ENCODE data around the gene ERF. TPM values are rescaled to one million over a fixed set of nuclear protein-coding genes. Genes with fewer than 3 reads are reported as not detected.

Gene ERF
- total and polyA plus RNA-seq, 2 donors from 2014 or later, result 31.1 to 61.2 TPM

- intact Hi-C loops (cut with DNase I), result no loop called here
- peak overlapping the region in 1 of 3 donors; percentile 7 for H3K4me3 ChIP-seq (ENCODE audit: low read length in 3 of 3)
- H3K9me3 ChIP-seq (ENCODE audit: control insufficient read depth in 2 of 3, insufficient read depth in 1 of 3, low read length in 3 of 3), result no peaks in the 10 kb centered on the region
- peak overlapping the region; percentile 34 to 43 for H3K27ac ChIP-seq (ENCODE audit: low read depth in 2 of 2, low read length in 2 of 2)
- H3K27me3 ChIP-seq (ENCODE audit: control insufficient read depth, insufficient read depth, low read length), result no peaks in the 10 kb centered on the region
- TF ChIP-seq CTCF (IDR thresholded peaks at IDR 0.05; ENCODE audit: borderline replicate concordance, extremely low read depth, insufficient read depth), result no peak
- DNase-seq (peak in 2 of 5 donors; percentile 48 to 72), FAIRE-seq (no peak)
- H3K9ac ChIP-seq (ENCODE audit: low read length in 3 of 3), result peak overlapping the region in 1 of 3 donors; percentile 51
- peaks cover 1 to 37% (median 28%) of the 10 kb centered on the region in 3 donors for H3K4me1 ChIP-seq (ENCODE audit: control insufficient read depth in 2 of 3, insufficient read depth in 2 of 3, low read depth in 1 of 3, low read length in 3 of 3)
- H3K36me3 ChIP-seq (ENCODE audit: control insufficient read depth in 2 of 3, insufficient read depth in 3 of 3, low read length in 3 of 3), result peaks cover 0 to 17% (median 6%) of the 10 kb centered on the region in 3 donors
Measured at GRCh38 chr19:42277821-42278451, 23.0 kb upstream of the ERF start.

GRCh38 chr19:42276821-42277220 lies 21.9 kb upstream of the ERF start:
- H3K27me3 ChIP-seq (ENCODE audit: control insufficient read depth, insufficient read depth, low read length), result no peaks in the 10 kb centered on the region
- no peaks in the 10 kb centered on the region for H3K9me3 ChIP-seq (ENCODE audit: control insufficient read depth in 2 of 3, insufficient read depth in 1 of 3, low read length in 3 of 3)
- no peak for TF ChIP-seq CTCF (IDR thresholded peaks at IDR 0.05; ENCODE audit: borderline replicate concordance, extremely low read depth, insufficient read depth)
- DNase-seq (no peak), FAIRE-seq (no peak)
- intact Hi-C loops (cut with DNase I), result no loop called here
- H3K4me3 ChIP-seq (ENCODE audit: low read length in 3 of 3), result no peak overlapping the region
- H3K36me3 ChIP-seq (ENCODE audit: control insufficient read depth in 2 of 3, insufficient read depth in 3 of 3, low read length in 3 of 3), result peaks cover 0 to 17% (median 6%) of the 10 kb centered on the region in 3 donors
- H3K27ac ChIP-seq (ENCODE audit: low read depth in 2 of 2, low read length in 2 of 2), result no peak overlapping the region
- H3K9ac ChIP-seq (ENCODE audit: low read length in 3 of 3), result peak overlapping the region in 1 of 3 donors; percentile 34
- peaks cover 0 to 28% (median 25%) of the 10 kb centered on the region in 3 donors for H3K4me1 ChIP-seq (ENCODE audit: control insufficient read depth in 2 of 3, insufficient read depth in 2 of 3, low read depth in 1 of 3, low read length in 3 of 3)

- Histone ChIP-seq H3K9me3 (ENCODE audit: control insufficient read depth in 2 of 3, insufficient read depth in 1 of 3, low read length in 3 of 3) (no peaks in the 10 kb centered on the region), H3K27ac (ENCODE audit: low read depth in 2 of 2, low read length in 2 of 2) (no peak overlapping the region), H3K36me3 (ENCODE audit: control insufficient read depth in 2 of 3, insufficient read depth in 3 of 3, low read length in 3 of 3) (peaks cover 0 to 17% (median 6%) of the 10 kb centered on the region in 3 donors), H3K4me1 (ENCODE audit: control insufficient read depth in 2 of 3, insufficient read depth in 2 of 3, low read depth in 1 of 3, low read length in 3 of 3) (peaks cover 0 to 27% (median 23%) of the 10 kb centered on the region in 3 donors), H3K27me3 (ENCODE audit: control insufficient read depth, insufficient read depth, low read length) (no peaks in the 10 kb centered on the region), H3K4me3 (ENCODE audit: low read length in 3 of 3) (no peak overlapping the region), H3K9ac (ENCODE audit: low read length in 3 of 3) (no peak overlapping the region)
- intact Hi-C loops (cut with DNase I), result no loop called here
- no peak for TF ChIP-seq CTCF (IDR thresholded peaks at IDR 0.05; ENCODE audit: borderline replicate concordance, extremely low read depth, insufficient read depth)
- no peak for DNase-seq
- no peak for FAIRE-seq
Measured at GRCh38 chr19:42276284-42276683, 21.4 kb upstream of the ERF start.

Data from kidney (tissue), 14 donors.